Measurements from ENCODE around the gene TCTA. TPM values are rescaled to one million over a fixed set of nuclear protein-coding genes. Genes with fewer than 3 reads are reported as not detected.

TCTA gene
- polyA plus RNA-seq, 2 donors, result 11.3 to 14.5 TPM

DNA sequence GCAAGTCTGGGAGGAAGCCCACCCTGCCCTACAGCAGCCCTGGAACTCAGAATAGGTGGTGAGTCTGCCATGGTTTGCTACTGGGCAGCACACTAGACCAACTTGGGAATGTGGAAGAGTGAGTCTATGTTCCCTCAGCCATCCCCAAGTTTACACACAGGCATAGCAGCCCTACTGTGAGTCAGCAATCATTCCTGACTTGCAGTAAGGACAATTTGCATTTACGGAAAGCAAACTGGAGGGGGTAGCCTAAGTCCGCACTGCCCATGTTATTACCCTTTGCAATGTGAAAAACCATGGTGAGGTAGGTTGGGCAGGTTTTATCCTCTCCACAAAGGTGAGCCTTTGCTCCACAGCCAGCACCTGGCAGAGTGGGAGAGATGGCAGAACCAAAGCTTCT, 4.6 kb downstream of the TCTA start:
- peaks cover 19 to 24% of the 10 kb centered on the region in 2 donors for H3K4me1 ChIP-seq (ENCODE audit: control insufficient read depth in 2 of 2, insufficient read depth in 2 of 2, low read length in 1 of 2)
- no peak overlapping the region for H3K4me3 ChIP-seq (ENCODE audit: low read depth in 1 of 2, low read length in 2 of 2)
- 93 to 96% methylated on average over 2 of the region's 2 CpGs for WGBS, 2 donors
- H3K27me3 ChIP-seq (ENCODE audit: control insufficient read depth in 1 of 2, insufficient read depth in 2 of 2, low read length in 2 of 2), result no peaks in the 10 kb centered on the region
- H3K27ac ChIP-seq (ENCODE audit: low read depth in 2 of 2, low read length in 1 of 2), result peak overlapping the region; percentile 8 to 27
- peaks cover 0 to 10% of the 10 kb centered on the region in 2 donors for H3K36me3 ChIP-seq (ENCODE audit: control insufficient read depth in 2 of 2, insufficient read depth in 2 of 2, low read length in 1 of 2)
- no peaks in the 10 kb centered on the region for H3K9me3 ChIP-seq (ENCODE audit: control insufficient read depth in 2 of 2, insufficient read depth in 1 of 2, low read depth in 1 of 2, low read length in 1 of 2)

DNA sequence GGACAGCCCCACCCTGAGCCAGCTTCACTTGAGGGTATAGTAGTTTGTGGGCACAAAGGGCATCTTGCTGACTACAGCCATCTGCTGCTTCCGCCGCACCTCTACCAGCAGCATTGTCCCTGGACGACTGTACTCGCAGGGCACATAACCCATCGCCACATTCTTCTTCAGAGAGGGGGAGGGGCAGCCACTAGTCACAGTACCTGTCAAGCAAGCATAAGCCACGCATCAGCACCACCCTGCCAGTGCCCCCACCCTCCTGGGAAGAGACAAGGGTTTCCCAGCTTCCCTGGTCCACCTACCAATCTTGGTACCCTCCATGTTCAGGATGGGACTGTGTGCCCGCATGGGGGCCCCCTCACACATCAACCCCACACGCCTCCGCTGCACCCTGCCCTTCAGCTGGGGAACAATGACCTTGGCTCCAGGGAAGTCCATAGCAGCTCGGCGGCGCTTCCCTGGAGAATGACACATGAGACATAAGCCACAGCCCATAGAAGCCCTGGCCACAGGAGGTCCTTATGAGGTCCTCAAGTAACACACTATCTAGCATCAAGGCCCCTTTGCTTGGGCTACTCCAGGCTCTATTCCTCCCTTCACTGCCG, 5.4 kb downstream of the TCTA start:
- 82 to 89% methylated on average over 13 of the region's 13 CpGs for WGBS, 2 donors
- no peaks in the 10 kb centered on the region for H3K9me3 ChIP-seq (ENCODE audit: control insufficient read depth in 2 of 2, insufficient read depth in 1 of 2, low read depth in 1 of 2, low read length in 1 of 2)
- H3K4me1 ChIP-seq (ENCODE audit: control insufficient read depth in 2 of 2, insufficient read depth in 2 of 2, low read length in 1 of 2), result peaks cover 19 to 31% of the 10 kb centered on the region in 2 donors
- no peak overlapping the region for H3K27ac ChIP-seq (ENCODE audit: low read depth in 2 of 2, low read length in 1 of 2)
- H3K4me3 ChIP-seq (ENCODE audit: low read depth in 1 of 2, low read length in 2 of 2), result no peak overlapping the region
- H3K27me3 ChIP-seq (ENCODE audit: control insufficient read depth in 1 of 2, insufficient read depth in 2 of 2, low read length in 2 of 2), result no peaks in the 10 kb centered on the region
- H3K36me3 ChIP-seq (ENCODE audit: control insufficient read depth in 2 of 2, insufficient read depth in 2 of 2, low read length in 1 of 2), result peaks cover 0 to 10% of the 10 kb centered on the region in 2 donors

DNA sequence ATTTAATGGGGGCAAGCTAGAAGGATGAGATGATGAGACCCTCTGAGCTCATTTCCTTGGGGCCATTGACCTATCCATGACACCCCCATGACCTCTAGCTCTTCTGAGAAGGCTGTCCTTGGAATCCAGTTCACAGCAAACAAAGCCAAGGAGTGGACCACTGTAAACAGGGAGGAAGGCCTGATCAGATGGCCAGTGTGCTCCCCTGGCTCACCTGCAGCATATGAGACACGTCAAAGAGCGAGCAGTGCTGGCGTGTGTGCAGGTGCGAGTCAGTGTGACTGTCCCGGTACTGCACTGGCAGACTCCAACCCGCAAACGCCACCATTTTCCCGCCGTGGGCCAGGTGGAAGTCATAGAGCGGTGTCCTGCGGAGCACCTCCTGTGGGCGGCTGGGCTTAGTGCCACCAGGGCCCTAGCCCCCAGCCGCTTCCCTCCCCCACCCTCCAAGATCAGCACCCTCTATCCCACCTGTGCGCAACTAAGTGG, 9.7 kb downstream of the TCTA start:
- H3K36me3 ChIP-seq (ENCODE audit: control insufficient read depth in 2 of 2, insufficient read depth in 2 of 2, low read length in 1 of 2), result peaks cover 0 to 8% of the 10 kb centered on the region in 2 donors
- peak overlapping the region in 1 of 2 donors; percentile 50 for H3K27ac ChIP-seq (ENCODE audit: low read depth in 2 of 2, low read length in 1 of 2)

DNA sequence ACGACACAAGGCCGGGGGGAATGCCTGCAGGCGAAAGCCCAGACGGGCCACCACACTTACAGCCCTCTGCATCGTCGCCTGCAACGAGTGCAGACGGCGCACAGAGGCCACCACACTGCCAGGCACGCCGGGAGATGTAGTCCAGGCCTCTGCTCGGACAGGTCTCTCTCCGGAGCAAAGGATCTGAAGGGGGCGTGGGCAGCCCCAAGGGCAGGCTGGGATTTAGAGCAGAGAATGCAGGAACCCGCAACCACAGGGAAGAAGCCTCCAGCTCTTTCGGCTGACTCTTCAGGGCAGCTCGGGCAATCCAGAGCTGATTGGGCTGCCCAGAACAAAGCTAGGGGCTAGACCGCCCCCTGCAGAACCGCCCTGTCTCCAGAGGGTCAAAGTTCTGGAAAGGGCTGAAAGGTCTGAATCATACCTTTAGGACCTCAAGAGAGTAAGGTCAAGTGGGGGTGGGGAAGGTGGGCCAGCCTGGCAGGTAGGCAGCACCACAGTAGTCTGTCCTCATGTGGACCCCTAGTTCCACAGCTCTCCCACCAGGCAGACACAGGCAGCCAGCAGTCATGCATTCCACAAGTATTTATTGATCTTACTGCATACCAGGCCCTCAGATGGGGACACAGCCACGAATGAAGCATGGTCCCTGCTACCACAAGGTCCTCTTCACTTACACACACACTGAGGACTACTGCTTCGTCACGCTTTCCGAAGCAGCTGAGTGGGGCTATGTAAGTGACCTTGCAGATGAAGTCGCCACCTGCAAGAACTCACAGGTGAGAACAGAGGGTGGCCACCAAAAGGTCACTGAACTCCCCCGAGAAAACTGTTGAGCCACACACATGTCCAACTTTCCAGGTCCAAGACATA, 10.4 kb downstream of the TCTA start, which contains the start of gene AMT:
AMT (minus strand) TSS at position 95 of the 870 bp plus-strand sequence; CDS start at position 72, 23 bp downstream.
- Histone ChIP-seq H3K4me1 (ENCODE audit: control insufficient read depth in 2 of 2, insufficient read depth in 2 of 2, low read length in 1 of 2) (peaks cover 13 to 23% of the 10 kb centered on the region in 2 donors), H3K36me3 (ENCODE audit: control insufficient read depth in 2 of 2, insufficient read depth in 2 of 2, low read length in 1 of 2) (peaks cover 0 to 7% of the 10 kb centered on the region in 2 donors), H3K27me3 (ENCODE audit: control insufficient read depth in 1 of 2, insufficient read depth in 2 of 2, low read length in 2 of 2) (no peaks in the 10 kb centered on the region), H3K27ac (ENCODE audit: low read depth in 2 of 2, low read length in 1 of 2) (peak within 1 kb of the TSS in 1 of 2 donors; percentile 50), H3K4me3 (ENCODE audit: low read depth in 1 of 2, low read length in 2 of 2) (peak within 1 kb of the TSS in 1 of 2 donors; percentile 3), H3K9me3 (ENCODE audit: control insufficient read depth in 2 of 2, insufficient read depth in 1 of 2, low read depth in 1 of 2, low read length in 1 of 2) (no peaks in the 10 kb centered on the region)
- 48 to 56% methylated on average over 25 of the region's 25 CpGs for WGBS, 2 donors

More for the DNA sequence above, 9.7 kb downstream of the TCTA start:
- Histone ChIP-seq H3K4me1 (ENCODE audit: control insufficient read depth in 2 of 2, insufficient read depth in 2 of 2, low read length in 1 of 2) (peaks cover 16 to 23% of the 10 kb centered on the region in 2 donors), H3K27me3 (ENCODE audit: control insufficient read depth in 1 of 2, insufficient read depth in 2 of 2, low read length in 2 of 2) (no peaks in the 10 kb centered on the region), H3K4me3 (ENCODE audit: low read depth in 1 of 2, low read length in 2 of 2) (peak overlapping the region in 1 of 2 donors; percentile 3), H3K9me3 (ENCODE audit: control insufficient read depth in 2 of 2, insufficient read depth in 1 of 2, low read depth in 1 of 2, low read length in 1 of 2) (no peaks in the 10 kb centered on the region)
- WGBS, 2 donors, result 55 to 57% methylated on average over 14 of the region's 14 CpGs

DNA sequence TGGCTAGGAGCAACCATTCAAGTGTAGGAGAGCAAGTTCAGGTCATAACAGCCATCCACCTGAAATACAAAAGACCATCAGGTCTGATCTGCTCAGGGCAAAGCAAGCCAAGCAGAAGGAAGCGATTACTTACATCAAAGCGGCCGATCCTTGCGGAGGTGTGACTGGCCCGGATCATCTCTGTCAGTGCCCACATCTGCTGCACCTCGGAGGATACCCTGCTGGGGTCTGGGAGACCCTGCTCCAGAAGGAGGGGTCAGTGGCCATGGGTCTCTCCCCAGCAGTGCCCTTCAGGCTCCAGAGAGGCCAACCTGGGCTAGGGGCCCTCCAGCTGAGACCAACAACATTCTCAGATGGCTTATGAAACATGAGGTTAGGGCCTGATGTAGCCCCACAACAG, 12.6 kb downstream of the TCTA start:
- WGBS, 2 donors, result 94 to 95% methylated on average over 6 of the region's 6 CpGs
- no peaks in the 10 kb centered on the region for H3K27me3 ChIP-seq (ENCODE audit: control insufficient read depth in 1 of 2, insufficient read depth in 2 of 2, low read length in 2 of 2)
- H3K9me3 ChIP-seq (ENCODE audit: control insufficient read depth in 2 of 2, insufficient read depth in 1 of 2, low read depth in 1 of 2, low read length in 1 of 2), result no peaks in the 10 kb centered on the region
- H3K4me1 ChIP-seq (ENCODE audit: control insufficient read depth in 2 of 2, insufficient read depth in 2 of 2, low read length in 1 of 2), result peaks cover 3 to 19% of the 10 kb centered on the region in 2 donors
- no peak overlapping the region for H3K4me3 ChIP-seq (ENCODE audit: low read depth in 1 of 2, low read length in 2 of 2)
- H3K27ac ChIP-seq (ENCODE audit: low read depth in 2 of 2, low read length in 1 of 2), result no peak overlapping the region
- H3K36me3 ChIP-seq (ENCODE audit: control insufficient read depth in 2 of 2, insufficient read depth in 2 of 2, low read length in 1 of 2), result peaks cover 0 to 7% of the 10 kb centered on the region in 2 donors

DNA sequence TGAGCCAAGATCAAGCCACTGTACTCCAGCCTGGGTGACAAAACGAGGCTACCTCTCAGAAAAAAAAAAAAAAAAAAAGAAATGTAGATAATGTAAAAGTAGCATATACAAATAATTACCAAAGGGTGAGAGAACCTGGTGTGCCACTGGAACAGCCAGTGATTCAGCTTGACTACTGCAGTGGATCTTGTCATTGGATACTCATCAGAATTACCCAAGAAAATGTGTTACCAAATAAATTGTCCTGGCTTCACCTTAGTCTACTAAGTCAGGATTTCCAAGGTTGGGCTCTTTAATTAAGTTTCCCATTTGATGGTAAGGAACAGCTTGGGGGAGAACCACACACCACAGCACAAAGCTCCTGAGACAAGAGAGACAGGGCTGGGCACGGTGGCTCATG, 15.4 kb downstream of the TCTA start:
- H3K4me1 ChIP-seq (ENCODE audit: control insufficient read depth in 2 of 2, insufficient read depth in 2 of 2, low read length in 1 of 2), result peaks cover 0 to 4% of the 10 kb centered on the region in 2 donors
- WGBS, 2 donors, result 87 to 88% methylated on average over 2 of the region's 2 CpGs
- H3K4me3 ChIP-seq (ENCODE audit: low read depth in 1 of 2, low read length in 2 of 2), result no peak overlapping the region
- no peaks in the 10 kb centered on the region for H3K27me3 ChIP-seq (ENCODE audit: control insufficient read depth in 1 of 2, insufficient read depth in 2 of 2, low read length in 2 of 2)
- H3K9me3 ChIP-seq (ENCODE audit: control insufficient read depth in 2 of 2, insufficient read depth in 1 of 2, low read depth in 1 of 2, low read length in 1 of 2), result no peaks in the 10 kb centered on the region
- H3K27ac ChIP-seq (ENCODE audit: low read depth in 2 of 2, low read length in 1 of 2), result no peak overlapping the region
- H3K36me3 ChIP-seq (ENCODE audit: control insufficient read depth in 2 of 2, insufficient read depth in 2 of 2, low read length in 1 of 2), result peaks cover 0 to 7% of the 10 kb centered on the region in 2 donors

DNA sequence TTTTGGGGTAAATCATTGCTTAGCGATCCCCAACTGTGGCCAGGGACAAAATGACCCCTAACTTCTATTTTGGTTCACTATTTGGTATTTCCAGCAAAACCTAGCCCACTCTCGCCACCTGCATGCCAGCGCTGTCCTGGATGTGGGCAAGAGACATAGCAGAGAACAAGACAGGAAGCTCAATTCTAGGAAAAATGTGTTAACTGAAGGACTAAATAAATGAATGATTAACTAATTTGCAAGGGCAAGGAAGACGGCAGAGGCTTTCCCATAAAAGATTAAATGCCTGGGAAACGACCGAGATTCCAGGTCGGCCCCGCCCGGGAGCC, 16.5 kb downstream of the TCTA start:
- H3K36me3 ChIP-seq (ENCODE audit: control insufficient read depth in 2 of 2, insufficient read depth in 2 of 2, low read length in 1 of 2), result peaks cover 0 to 7% of the 10 kb centered on the region in 2 donors
- H3K27ac ChIP-seq (ENCODE audit: low read depth in 2 of 2, low read length in 1 of 2), result peak overlapping the region; percentile 88 to 95
- peaks cover 0 to 2% of the 10 kb centered on the region in 2 donors for H3K4me1 ChIP-seq (ENCODE audit: control insufficient read depth in 2 of 2, insufficient read depth in 2 of 2, low read length in 1 of 2)
- WGBS, 2 donors, result 4 to 5% methylated on average over 9 of the region's 9 CpGs
- H3K27me3 ChIP-seq (ENCODE audit: control insufficient read depth in 1 of 2, insufficient read depth in 2 of 2, low read length in 2 of 2), result no peaks in the 10 kb centered on the region
- H3K4me3 ChIP-seq (ENCODE audit: low read depth in 1 of 2, low read length in 2 of 2), result peak overlapping the region; percentile 62 to 82
- no peaks in the 10 kb centered on the region for H3K9me3 ChIP-seq (ENCODE audit: control insufficient read depth in 2 of 2, insufficient read depth in 1 of 2, low read depth in 1 of 2, low read length in 1 of 2)

DNA sequence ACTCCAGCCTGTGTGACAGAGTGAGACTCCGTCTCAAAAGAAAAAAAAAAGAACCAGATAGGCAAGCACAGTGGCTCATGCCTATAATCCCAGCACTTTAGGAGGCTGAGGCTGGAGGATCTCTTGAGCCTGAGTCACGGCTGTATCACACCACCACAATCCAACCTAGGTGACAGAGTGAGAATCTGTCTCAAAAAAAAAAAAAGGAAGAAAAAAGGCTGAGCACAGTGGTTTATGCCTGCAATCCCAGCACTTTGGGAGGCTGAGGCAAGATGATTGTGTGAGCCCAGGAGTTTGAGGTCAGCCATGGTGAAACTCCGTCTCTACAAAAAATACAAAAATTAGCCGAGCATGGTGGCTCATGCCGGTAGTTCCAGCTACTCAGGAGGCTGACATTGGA, 22.5 kb downstream of the TCTA start:
- 89 to 92% methylated on average over 5 of the region's 5 CpGs for WGBS, 2 donors
- H3K4me1 ChIP-seq (ENCODE audit: control insufficient read depth in 2 of 2, insufficient read depth in 2 of 2, low read length in 1 of 2), result no peaks in the 10 kb centered on the region
- H3K27ac ChIP-seq (ENCODE audit: low read depth in 2 of 2, low read length in 1 of 2), result no peak overlapping the region

DNA sequence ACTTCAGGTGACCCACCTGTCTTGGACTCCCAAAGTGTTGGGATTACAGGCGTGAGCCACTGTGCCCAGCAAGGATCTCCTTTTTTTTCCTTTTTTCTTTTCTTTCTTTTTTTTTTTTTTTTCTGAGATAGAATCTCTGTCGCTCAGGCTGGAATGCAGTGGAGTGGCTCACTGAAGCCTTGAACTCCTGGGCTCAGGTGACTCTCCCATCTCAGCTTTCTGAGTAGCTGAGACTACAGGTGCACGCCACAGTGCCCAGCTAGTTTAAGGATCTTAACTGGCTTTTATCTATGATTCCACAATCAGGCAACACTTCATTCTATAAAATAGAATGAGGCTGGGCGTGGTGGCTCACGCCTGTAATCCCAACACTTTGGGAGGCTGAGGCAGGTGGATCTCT, 33.2 kb downstream of the TCTA start:
- no peak overlapping the region for H3K27ac ChIP-seq (ENCODE audit: low read depth in 2 of 2, low read length in 1 of 2)

More for the DNA sequence above, 22.5 kb downstream of the TCTA start:
- Histone ChIP-seq H3K4me3 (ENCODE audit: low read depth in 1 of 2, low read length in 2 of 2) (no peak overlapping the region), H3K9me3 (ENCODE audit: control insufficient read depth in 2 of 2, insufficient read depth in 1 of 2, low read depth in 1 of 2, low read length in 1 of 2) (no peaks in the 10 kb centered on the region), H3K36me3 (ENCODE audit: control insufficient read depth in 2 of 2, insufficient read depth in 2 of 2, low read length in 1 of 2) (no peaks in the 10 kb centered on the region), H3K27me3 (ENCODE audit: control insufficient read depth in 1 of 2, insufficient read depth in 2 of 2, low read length in 2 of 2) (no peaks in the 10 kb centered on the region)

More for the DNA sequence above, 33.2 kb downstream of the TCTA start:
- no peaks in the 10 kb centered on the region for H3K27me3 ChIP-seq (ENCODE audit: control insufficient read depth in 1 of 2, insufficient read depth in 2 of 2, low read length in 2 of 2)
- 93 to 94% methylated on average over 5 of the region's 5 CpGs for WGBS, 2 donors
- no peaks in the 10 kb centered on the region for H3K9me3 ChIP-seq (ENCODE audit: control insufficient read depth in 2 of 2, insufficient read depth in 1 of 2, low read depth in 1 of 2, low read length in 1 of 2)
- H3K4me1 ChIP-seq (ENCODE audit: control insufficient read depth in 2 of 2, insufficient read depth in 2 of 2, low read length in 1 of 2), result no peaks in the 10 kb centered on the region
- H3K4me3 ChIP-seq (ENCODE audit: low read depth in 1 of 2, low read length in 2 of 2), result no peak overlapping the region
- no peaks in the 10 kb centered on the region for H3K36me3 ChIP-seq (ENCODE audit: control insufficient read depth in 2 of 2, insufficient read depth in 2 of 2, low read length in 1 of 2)
